HG02623 (cell line): Measurements from ENCODE around the gene SYNJ2.

Experiments
- ATAC-seq: cut with Tn5 transposase; IDR thresholded peaks from one replicate; pipeline ENCODE4 v1.9.1; 2021; ENCODE audit warnings: moderate library complexity; ENCODE audit not compliant: unreplicated experiment

The SYNJ2 gene

GRCh38 chr6:158011980-158012566 is 30.4 kb downstream of the SYNJ2 start:
- ATAC-seq = no peak

- no peak for ATAC-seq
Observed at GRCh38 chr6:158013904-158014504, 32.3 kb downstream of the SYNJ2 start.

- ATAC-seq = no peak
Observed at GRCh38 chr6:158014505-158015187, 33.0 kb downstream of the SYNJ2 start.

- ATAC-seq = no peak
Observed at GRCh38 chr6:158015188-158015506, 33.5 kb downstream of the SYNJ2 start.

- ATAC-seq = no peak
Observed at GRCh38 chr6:158016571-158017383, 35.1 kb downstream of the SYNJ2 start.

- ATAC-seq = no peak
Observed at GRCh38 chr6:158017621-158018040, 36.0 kb downstream of the SYNJ2 start.

GRCh38 chr6:158018041-158018771 is 36.5 kb downstream of the SYNJ2 start:
- ATAC-seq = no peak

GRCh38 chr6:158018851-158019361 is 37.2 kb downstream of the SYNJ2 start:
- no peak for ATAC-seq

- no peak for ATAC-seq
Observed at GRCh38 chr6:158019416-158019815, 37.8 kb downstream of the SYNJ2 start.

GRCh38 chr6:158020272-158020711 is 38.6 kb downstream of the SYNJ2 start:
- no peak for ATAC-seq

GRCh38 chr6:158020811-158021210 is 39.1 kb downstream of the SYNJ2 start:
- no peak for ATAC-seq

GRCh38 chr6:158021376-158021775 is 39.7 kb downstream of the SYNJ2 start:
- no peak for ATAC-seq

- no peak for ATAC-seq
Observed at GRCh38 chr6:158021814-158022748, 40.4 kb downstream of the SYNJ2 start.

- ATAC-seq = no peak
Observed at GRCh38 chr6:158022749-158023596, 41.3 kb downstream of the SYNJ2 start.

- no peak for ATAC-seq
Observed at GRCh38 chr6:158023597-158023939, 41.9 kb downstream of the SYNJ2 start.

GRCh38 chr6:158024566-158025297 is 43.1 kb downstream of the SYNJ2 start:
- no peak for ATAC-seq

- peak; percentile 80 for ATAC-seq
Observed at GRCh38 chr6:158026054-158026900, 44.6 kb downstream of the SYNJ2 start.
